Heart right ventricle (tissue), 16 donors: ENCODE data around the gene CTSG. TPM values are rescaled to one million over a fixed set of nuclear protein-coding genes. Genes with fewer than 3 reads are reported as not detected.
"Not testable (repeated sequence)": the region's sequence is repeated elsewhere in the genome, so short reads cannot be mapped to it uniquely, and the experiment has no call there.

Experiments used
- ATAC-seq, 8 donors: fragments of 200-7000 bp; cut with Tn5 transposase; one replicate each; pipeline ENCODE4 v1.9.1; 2020; ENCODE audit warnings: mild to moderate bottlenecking in 8 of 8, moderate library complexity in 8 of 8, moderate number of reproducible peaks in 1 of 8
- DNase-seq, 2 donors: peaks; one replicate each; pipeline ENCODE4 v3.0.0-alpha.2; 2020
- H3K27ac ChIP-seq, 10 donors: fragments of 200-600 bp; sonication (generic) in 2 of 10; one replicate each; pipeline versions ENCODE4 v1.5.0 to v1.8.0; 2020 to 2022; ENCODE audit warnings: mild to moderate bottlenecking in 3 of 10
- H3K27me3 ChIP-seq, 7 donors: fragments of 200-600 bp; one replicate each; pipeline ENCODE4 v1.8.0; 2021 to 2022; ENCODE audit warnings: mild to moderate bottlenecking in 2 of 7
- H3K36me3 ChIP-seq, 9 donors: fragments of 200-600 bp; sonication (generic) in 1 of 9; one replicate each; pipeline versions ENCODE4 v1.5.0 to v1.8.0; 2020 to 2022; ENCODE audit warnings: mild to moderate bottlenecking in 2 of 9
- H3K4me1 ChIP-seq, 9 donors: fragments of 200-600 bp; sonication (generic) in 1 of 9; one replicate each; pipeline versions ENCODE4 v1.5.0 to v1.8.0; 2020 to 2022; ENCODE audit warnings: mild to moderate bottlenecking in 4 of 9
- H3K4me3 ChIP-seq, 10 donors: fragments of 200-600 bp; sonication (generic) in 2 of 10; one replicate each; pipeline versions ENCODE4 v1.5.0 to v1.8.0; 2020 to 2022; ENCODE audit warnings: mild to moderate bottlenecking in 7 of 10, moderate library complexity in 2 of 10
- H3K9me3 ChIP-seq, 11 donors: fragments of 200-600 bp in 10 of 11; sonication (generic) in 2 of 11; one replicate each; pipeline versions ENCODE4 v1.5.0 to v1.8.0; 2013 to 2022; ENCODE audit warnings: mild to moderate bottlenecking in 2 of 11, control low read depth in 1 of 11, moderate library complexity in 1 of 11
- WGBS, 2 donors: extraction: QIAGEN DNeasy Blood & Tissue Kit; methylation state at CpG; one replicate each; pipeline ENCODE4 v1.1.7; 2013; ENCODE audit warnings: inconsistent platforms in 1 of 2; 5-methylcytosine and 5-hydroxymethylcytosine counted together
- intact Hi-C, 10 donors: fragments of 100-400 bp; cut with DNase I; formaldehyde crosslinking; loops; one replicate each; pipeline versions ENCODE4 v1.11.1 to v1.14.2; 2022
- polyA plus RNA-seq, 2 donors: library from polyadenylated mRNA; stranded (reverse); fragments of 200-250 nt; gene quantifications; one replicate each; pipeline ENCODE4 v1.2.3, GENCODE V29; 2013
- total RNA-seq, 10 donors: library from RNA; stranded (reverse); fragmentation: NEBNext Ultra II Directional in 3 of 10; extraction: Animal tissue kit (Norgen Biotek cat#: 25700) in 3 of 10; gene quantifications; one replicate each; pipeline versions ENCODE4 v1.2.1 to v1.2.4, GENCODE V29; 2021 to 2023
- TF ChIP-seq, protein P1 (sequence below), 9 donors: fragments of 200-600 bp; sonication (generic) in 2 of 9; IDR thresholded peaks; one replicate each; pipeline versions ENCODE4 v1.5.0 to v1.8.0; 2021 to 2022; ENCODE audit warnings: antibody characterized with exemption in 9 of 9, mild to moderate bottlenecking in 5 of 9, moderate library complexity in 1 of 9
- donor health status: Arrhythmogenic right ventricular cardiomyopathy.
- donor health status: ischemic (EF 13 %, LVEDD 7.1; RV severe dilation, severe dysfunction).
- donor health status: healthy with polysubstance abuse.
- donor health status: DM: no; HTN: yes; CAD: no.
- donor health status: DM: no; HTN: no; CAD: no.
- donor health status: ischemic (EF 25% LVEDD 6.9; RV normal size, moderate dysfunction).
- donor health status: ischemic (EF 25% LVEDD 5.7; RV mildly dilated, moderate dysfunction).
- donor health status: healthy.
- donor health status: DM: yes; HTN: yes; CAD: no.
- donor health status: Ischemic cardiomyopathy.
- donor health status: ischemic (EF 35%, LVEDD 5.7; RV mildly dilated, moderate dysfunction).
- donor health status: nonischemic (EF 11% LVEDD 7.7; RV severe dilation, severe dysfunction).
- donor health status: DM: yes; HTN: yes; CAD: no.
- donor health status: PGD.
- donor health status: ischemic (EF 29% LVEDD 5.4; RV normal size, mild dysfunction).
- donor health status: nonischemic (EF 23%, LVEDD 6.1; RV moderate dilation, normal function).

The CTSG gene
- total and polyA plus RNA-seq, 12 donors, result 0.23 to 2.4 (median 0.91) TPM; not detected in 2

- Histone ChIP-seq H3K4me3 (no peak overlapping the region), H3K36me3 (no peaks in the 10 kb centered on the region), H3K4me1 (no peaks in the 10 kb centered on the region), H3K27me3 (no peaks in the 10 kb centered on the region), H3K9me3 (peaks cover 0 to 52% (median 11%) of the 10 kb centered on the region in 11 donors), H3K27ac (no peak overlapping the region)
- ATAC-seq (no peak), DNase-seq (no peak)
- intact Hi-C loops, result no loop called here
- 43 to 52% methylated on average over 2 of the region's 2 CpGs for WGBS, 2 donors
- TF ChIP-seq, protein P1, sequence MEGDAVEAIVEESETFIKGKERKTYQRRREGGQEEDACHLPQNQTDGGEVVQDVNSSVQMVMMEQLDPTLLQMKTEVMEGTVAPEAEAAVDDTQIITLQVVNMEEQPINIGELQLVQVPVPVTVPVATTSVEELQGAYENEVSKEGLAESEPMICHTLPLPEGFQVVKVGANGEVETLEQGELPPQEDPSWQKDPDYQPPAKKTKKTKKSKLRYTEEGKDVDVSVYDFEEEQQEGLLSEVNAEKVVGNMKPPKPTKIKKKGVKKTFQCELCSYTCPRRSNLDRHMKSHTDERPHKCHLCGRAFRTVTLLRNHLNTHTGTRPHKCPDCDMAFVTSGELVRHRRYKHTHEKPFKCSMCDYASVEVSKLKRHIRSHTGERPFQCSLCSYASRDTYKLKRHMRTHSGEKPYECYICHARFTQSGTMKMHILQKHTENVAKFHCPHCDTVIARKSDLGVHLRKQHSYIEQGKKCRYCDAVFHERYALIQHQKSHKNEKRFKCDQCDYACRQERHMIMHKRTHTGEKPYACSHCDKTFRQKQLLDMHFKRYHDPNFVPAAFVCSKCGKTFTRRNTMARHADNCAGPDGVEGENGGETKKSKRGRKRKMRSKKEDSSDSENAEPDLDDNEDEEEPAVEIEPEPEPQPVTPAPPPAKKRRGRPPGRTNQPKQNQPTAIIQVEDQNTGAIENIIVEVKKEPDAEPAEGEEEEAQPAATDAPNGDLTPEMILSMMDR (IDR thresholded peaks at IDR 0.05), result no peak
Measured at GRCh38 chr14:24565766-24566165, 10.3 kb downstream of the CTSG start.

- H3K27me3 ChIP-seq, result no peaks in the 10 kb centered on the region
- intact Hi-C loops, result no loop called here
- DNase-seq (no peak), ATAC-seq (no peak)
- H3K36me3 ChIP-seq, result no peaks in the 10 kb centered on the region
- H3K9me3 ChIP-seq, result peaks cover 0 to 35% (median 11%) of the 10 kb centered on the region in 11 donors
- H3K4me3 ChIP-seq, result no peak overlapping the region
- no peaks in the 10 kb centered on the region for H3K4me1 ChIP-seq
- 61 to 64% methylated on average over 3 of the region's 3 CpGs for WGBS, 2 donors
- TF ChIP-seq, protein P1 (IDR thresholded peaks at IDR 0.05), result no peak
- H3K27ac ChIP-seq, result no peak overlapping the region
Measured at GRCh38 chr14:24563505-24563904, 12.5 kb downstream of the CTSG start.

- WGBS, 2 donors, result 62 to 65% methylated on average over 4 of the region's 4 CpGs
- Histone ChIP-seq H3K27ac (no peak overlapping the region), H3K27me3 (no peaks in the 10 kb centered on the region), H3K4me3 (no peak overlapping the region), H3K4me1 (no peaks in the 10 kb centered on the region), H3K36me3 (no peaks in the 10 kb centered on the region), H3K9me3 (peaks cover 0 to 8% (median 0%) of the 10 kb centered on the region in 11 donors)
- intact Hi-C loops, result no loop called here
- no peak for DNase-seq
- no peak for ATAC-seq
- TF ChIP-seq, protein P1 (IDR thresholded peaks at IDR 0.05), result no peak
Measured at GRCh38 chr14:24556756-24557155, 19.3 kb downstream of the CTSG start.

DNA sequence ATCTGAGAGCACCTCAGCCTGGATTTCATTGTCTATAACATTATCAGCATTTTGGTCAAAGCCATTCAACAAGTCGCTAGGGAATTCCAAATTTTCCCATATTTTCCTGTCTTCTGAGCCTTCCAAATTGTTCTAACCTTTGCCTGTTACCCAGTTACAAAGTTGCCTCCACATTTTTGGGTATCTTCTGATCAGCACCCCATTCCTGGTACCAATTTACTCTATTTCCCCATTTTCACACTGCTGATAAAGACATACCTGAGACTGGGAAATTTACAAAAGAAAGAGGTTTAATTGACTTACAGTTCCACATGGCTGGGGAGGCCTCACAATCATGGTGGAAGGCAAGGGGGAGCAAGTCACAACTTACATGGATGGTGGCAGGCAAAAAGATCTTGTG lies 27.0 kb downstream of the CTSG start:
- peaks cover 0 to 48% (median 7%) of the 10 kb centered on the region in 11 donors for H3K9me3 ChIP-seq
- DNase-seq, H3K4me3 ChIP-seq, H3K27ac ChIP-seq, H3K27me3 ChIP-seq, ATAC-seq, H3K4me1 ChIP-seq, H3K36me3 ChIP-seq, intact Hi-C loops: not testable (repeated sequence)
- 42 to 56% methylated on average over 1 of the region's 1 CpG for WGBS, 2 donors

DNA sequence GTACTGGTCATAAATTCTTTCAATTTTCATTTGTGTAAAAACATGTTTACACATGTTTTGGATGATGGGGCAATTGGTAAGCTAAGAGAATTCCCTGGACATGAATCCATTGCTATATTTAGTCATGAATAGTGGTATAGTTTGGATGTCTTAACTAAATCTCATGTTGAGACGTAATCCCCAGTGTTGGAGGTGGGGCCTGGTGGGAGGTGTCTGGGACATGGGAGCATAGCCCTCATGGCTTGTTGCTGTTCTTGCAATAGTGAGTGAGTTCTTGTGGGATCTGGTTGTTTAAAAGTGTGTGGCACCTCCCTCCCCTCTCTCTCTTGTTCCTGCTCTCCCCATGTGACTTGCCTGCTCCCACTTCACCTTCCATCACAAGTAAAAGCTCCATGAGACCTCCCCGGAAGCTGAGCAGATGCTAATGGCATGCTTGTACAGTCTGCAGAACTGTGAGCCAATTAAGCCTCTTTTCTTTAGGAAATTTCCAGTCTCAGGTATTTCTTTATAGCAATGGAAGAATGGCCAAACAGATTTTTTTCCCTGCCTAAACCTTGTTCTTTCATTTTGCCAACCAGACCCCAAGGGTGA lies 33.6 kb downstream of the CTSG start:
- Histone ChIP-seq H3K27me3 (peaks cover 0 to 12% (median 0%) of the 10 kb centered on the region in 7 donors), H3K9me3 (peaks cover 0 to 17% (median 7%) of the 10 kb centered on the region in 11 donors), H3K4me3 (no peak overlapping the region), H3K36me3 (no peaks in the 10 kb centered on the region), H3K27ac (no peak overlapping the region), H3K4me1 (no peaks in the 10 kb centered on the region)
- DNase-seq (no peak), ATAC-seq (no peak)
- WGBS, 2 donors, result 74 to 81% methylated on average over 2 of the region's 2 CpGs
- intact Hi-C loops, result no loop called here
- TF ChIP-seq, protein P1 (IDR thresholded peaks at IDR 0.05), result no peak
